CD14-positive monocyte (primary cell): ENCODE data around the gene HOXD8. TPM values are rescaled to one million over a fixed set of nuclear protein-coding genes. Genes with fewer than 3 reads are reported as not detected.
A peak's percentile ranks its signal among the peaks of the same experiment; 100 is the strongest.

Experiments used
- DNase-seq, 3 donors: peaks; one replicate each; pipeline ENCODE4 v3.0.0-alpha.2; 2011 to 2022
- H2AFZ ChIP-seq: 2 replicates; pipeline ENCODE4 v1.6.0; 2012; ENCODE audit warnings: mild to moderate bottlenecking, low read depth, low read length, inconsistent platforms; ENCODE audit not compliant: insufficient read depth, poor library complexity, severe bottlenecking
- H3K27ac ChIP-seq, 2 donors: 1 replicate in 1 of 2; 2 replicates in 1 of 2; pipeline ENCODE4 v1.5.1; 2012 to 2013; ENCODE audit warnings: low read length in 2 of 2, control low read depth in 1 of 2, inconsistent platforms in 1 of 2, low read depth in 1 of 2, mild to moderate bottlenecking in 1 of 2
- H3K27me3 ChIP-seq, 2 donors: one replicate each; pipeline versions ENCODE4 v1.6.0 to v1.6.1; 2011 to 2013; ENCODE audit warnings: low read length in 2 of 2; ENCODE audit not compliant: control insufficient read depth in 2 of 2, insufficient read depth in 2 of 2
- H3K36me3 ChIP-seq, 2 donors: replicated peaks in 1 of 2; 1 replicate in 1 of 2; 2 replicates in 1 of 2; pipeline versions ENCODE4 v1.5.1 to v1.6.1; 2012 to 2013; ENCODE audit warnings: low read length in 2 of 2, control low read depth in 1 of 2, inconsistent platforms in 1 of 2, mild to moderate bottlenecking in 1 of 2; ENCODE audit not compliant: insufficient read depth in 2 of 2, control insufficient read depth in 1 of 2
- H3K4me1 ChIP-seq, 2 donors: 1 replicate in 1 of 2; 2 replicates in 1 of 2; pipeline versions ENCODE4 v1.5.1 to v1.6.1; 2012 to 2013; ENCODE audit warnings: low read length in 2 of 2, control low read depth in 1 of 2, inconsistent platforms in 1 of 2, mild to moderate bottlenecking in 1 of 2, moderate library complexity in 1 of 2; ENCODE audit not compliant: insufficient read depth in 2 of 2, control insufficient read depth in 1 of 2
- H3K4me2 ChIP-seq: replicated peaks from 2 replicates; pipeline ENCODE3; 2012; ENCODE audit warnings: low read length, moderate library complexity, mild to moderate bottlenecking; ENCODE audit not compliant: poor library complexity, severe bottlenecking; ENCODE audit errors: extremely low read depth
- H3K4me3 ChIP-seq, 3 experiments: fragments of 200-600 bp in 1 of 3; sonication (generic) in 1 of 3; replicated peaks in 1 of 3; 1 replicate in 2 of 3; 2 replicates in 1 of 3; pipeline ENCODE4 v1.5.1; 2011 to 2013; ENCODE audit warnings: low read length in 3 of 3, mild to moderate bottlenecking in 3 of 3, control low read depth in 2 of 3, low read depth in 2 of 3, inconsistent platforms in 1 of 3, moderate library complexity in 1 of 3
- H3K79me2 ChIP-seq: 2 replicates; pipeline ENCODE4 v1.6.0; 2012; ENCODE audit warnings: mild to moderate bottlenecking, control low read depth, inconsistent platforms, low read length, moderate library complexity; ENCODE audit not compliant: insufficient read depth
- H3K9ac ChIP-seq: 2 replicates; pipeline ENCODE4 v1.6.0; 2017; ENCODE audit warnings: low read length, mild to moderate bottlenecking; ENCODE audit not compliant: insufficient read depth, poor library complexity, severe bottlenecking
- H3K9me3 ChIP-seq, 2 donors: replicated peaks in 1 of 2; 1 replicate in 1 of 2; 2 replicates in 1 of 2; pipeline versions ENCODE4 v1.5.1 to v1.6.1; 2012 to 2013; ENCODE audit warnings: low read length in 2 of 2, control low read depth in 1 of 2; ENCODE audit not compliant: control insufficient read depth in 1 of 2, insufficient read depth in 1 of 2
- H4K20me1 ChIP-seq: 2 replicates; pipeline ENCODE4 v1.6.0; 2012; ENCODE audit warnings: mild to moderate bottlenecking, low read length, control low read depth, moderate library complexity; ENCODE audit not compliant: insufficient read depth
- H3K27ac Mint-ChIP-seq, 7 donors: one replicate each; pipeline ENCODE4 v1.8.0; 2020; ENCODE audit warnings: mild to moderate bottlenecking in 7 of 7, mixed read lengths in 7 of 7, moderate library complexity in 6 of 7, inconsistent platforms in 2 of 7
- H3K27me3 Mint-ChIP-seq, 3 donors: one replicate each; pipeline ENCODE4 v1.8.0; 2021 to 2022; ENCODE audit warnings: low read depth in 3 of 3, mild to moderate bottlenecking in 3 of 3, mixed read lengths in 3 of 3, moderate library complexity in 3 of 3, inconsistent platforms in 1 of 3
- H3K36me3 Mint-ChIP-seq, 2 donors: one replicate each; pipeline ENCODE4 v1.8.0; 2020; ENCODE audit warnings: mixed read lengths in 2 of 2, inconsistent platforms in 1 of 2, mild to moderate bottlenecking in 1 of 2
- H3K4me1 Mint-ChIP-seq: one replicate; pipeline ENCODE4 v1.8.0; 2020; ENCODE audit warnings: mild to moderate bottlenecking, mixed read lengths
- H3K4me3 Mint-ChIP-seq, 2 donors: one replicate each; pipeline ENCODE4 v1.8.0; 2020; ENCODE audit warnings: mild to moderate bottlenecking in 2 of 2, mixed read lengths in 2 of 2, moderate library complexity in 1 of 2
- H3K9me3 Mint-ChIP-seq, 7 donors: one replicate each; pipeline ENCODE4 v1.8.0; 2020 to 2022; ENCODE audit warnings: mixed read lengths in 7 of 7, mild to moderate bottlenecking in 6 of 7, moderate library complexity in 6 of 7, inconsistent platforms in 2 of 7
- CTCF ChIP-seq: fragments of 200-600 bp; IDR thresholded peaks from one replicate; pipeline ENCODE4 v1.8.0; 2022; ENCODE audit warnings: antibody characterized with exemption, mild to moderate bottlenecking
- WGBS: methylation state at CpG from one replicate; pipeline ENCODE4 v1.1.5; 2013; ENCODE audit warnings: missing lambda C conversion rate; ENCODE audit not compliant: insufficient coverage; 5-methylcytosine and 5-hydroxymethylcytosine counted together
- intact Hi-C, 2 donors: fragments of 100-400 bp; cut with micrococcal nuclease; formaldehyde crosslinking; loops; one replicate each; pipeline versions ENCODE4 v1.15.0 to v1.15.1; 2023
- polyA plus RNA-seq, 3 donors: library from polyadenylated mRNA; depleted of rRNA in 1 of 3; unstranded in 2 of 3; stranded (reverse) in 1 of 3; fragments of 300-500 nt in 2 of 3; fragments of >200 nt in 1 of 3; fragmentation: Illumina TruSeq in 2 of 3; gene quantifications; 1 replicate in 2 of 3; 2 replicates in 1 of 3; pipeline ENCODE4 v1.2.3, GENCODE V29; 2012 to 2021

HOXD8 gene
- polyA plus RNA-seq, 3 donors = not detected

GRCh38 chr2:176137252-176137580 lies 7.7 kb downstream of the HOXD8 start:
- no peak overlapping the region for H3K4me3 ChIP-seq
- no peak overlapping the region for H3K27ac ChIP-seq
- no peak overlapping the region for H3K4me2 ChIP-seq
- H3K79me2 ChIP-seq = no peaks in the 10 kb centered on the region
- Mint-ChIP-seq H3K27me3 (peaks cover 94 to 100% (median 95%) of the 10 kb centered on the region in 3 donors), H3K9me3 (peaks cover 0 to 39% (median 28%) of the 10 kb centered on the region in 7 donors), H3K36me3 (peaks cover 0 to 10% of the 10 kb centered on the region in 2 donors), H3K27ac (no peak overlapping the region), H3K4me3 (peak overlapping the region in 1 of 2 donors; percentile 68), H3K4me1 (peaks cover 35% of the 10 kb centered on the region)
- H3K9me3 ChIP-seq = peaks cover 7 to 57% of the 10 kb centered on the region in 2 donors
- 0% methylated on average over 1 of the region's 2 CpGs for WGBS
- intact Hi-C loops = no loop called here
- no peaks in the 10 kb centered on the region for H4K20me1 ChIP-seq
- no peak for TF ChIP-seq CTCF
- H2AFZ ChIP-seq = no peak overlapping the region
- peaks cover 99% of the 10 kb centered on the region in 2 donors for H3K27me3 ChIP-seq
- no peaks in the 10 kb centered on the region for H3K36me3 ChIP-seq
- no peak overlapping the region for H3K9ac ChIP-seq
- DNase-seq = no peak
- peaks cover 20 to 23% of the 10 kb centered on the region in 2 donors for H3K4me1 ChIP-seq

GRCh38 chr2:176137906-176138305 lies 8.4 kb downstream of the HOXD8 start:
- Histone ChIP-seq H3K36me3 (no peaks in the 10 kb centered on the region), H2AFZ (no peak overlapping the region), H3K79me2 (no peaks in the 10 kb centered on the region), H4K20me1 (no peaks in the 10 kb centered on the region), H3K9ac (no peak overlapping the region), H3K27ac (no peak overlapping the region), H3K27me3 (peaks cover 99% of the 10 kb centered on the region in 2 donors), H3K9me3 (peaks cover 7 to 50% of the 10 kb centered on the region in 2 donors), H3K4me2 (no peak overlapping the region), H3K4me3 (no peak overlapping the region), H3K4me1 (peaks cover 17 to 19% of the 10 kb centered on the region in 2 donors)
- Mint-ChIP-seq H3K9me3 (peaks cover 0 to 35% (median 26%) of the 10 kb centered on the region in 7 donors), H3K4me1 (peaks cover 31% of the 10 kb centered on the region), H3K4me3 (peak overlapping the region in 1 of 2 donors; percentile 68), H3K27ac (no peak overlapping the region), H3K36me3 (peaks cover 0 to 10% of the 10 kb centered on the region in 2 donors), H3K27me3 (peaks cover 93 to 100% (median 94%) of the 10 kb centered on the region in 3 donors)
- no peak for TF ChIP-seq CTCF
- 42% methylated on average over 2 of the region's 8 CpGs for WGBS
- no peak for DNase-seq
- intact Hi-C loops = no loop called here
